Stimulated activated CD4-positive, alpha-beta T cell treated with anti-CD3 and anti-CD28 coated beads, Interleukin-1b, Interleukin-23, amount 100 ng/mL, for 4 hours (primary cell): ENCODE measurements around the gene SFSWAP.

Experiments used
- DNase-seq, 2 donors: peaks; one replicate each; pipeline ENCODE4 v3.0.0-alpha.2; 2020; ENCODE audit warnings: low read depth in 2 of 2

The SFSWAP gene

DNA sequence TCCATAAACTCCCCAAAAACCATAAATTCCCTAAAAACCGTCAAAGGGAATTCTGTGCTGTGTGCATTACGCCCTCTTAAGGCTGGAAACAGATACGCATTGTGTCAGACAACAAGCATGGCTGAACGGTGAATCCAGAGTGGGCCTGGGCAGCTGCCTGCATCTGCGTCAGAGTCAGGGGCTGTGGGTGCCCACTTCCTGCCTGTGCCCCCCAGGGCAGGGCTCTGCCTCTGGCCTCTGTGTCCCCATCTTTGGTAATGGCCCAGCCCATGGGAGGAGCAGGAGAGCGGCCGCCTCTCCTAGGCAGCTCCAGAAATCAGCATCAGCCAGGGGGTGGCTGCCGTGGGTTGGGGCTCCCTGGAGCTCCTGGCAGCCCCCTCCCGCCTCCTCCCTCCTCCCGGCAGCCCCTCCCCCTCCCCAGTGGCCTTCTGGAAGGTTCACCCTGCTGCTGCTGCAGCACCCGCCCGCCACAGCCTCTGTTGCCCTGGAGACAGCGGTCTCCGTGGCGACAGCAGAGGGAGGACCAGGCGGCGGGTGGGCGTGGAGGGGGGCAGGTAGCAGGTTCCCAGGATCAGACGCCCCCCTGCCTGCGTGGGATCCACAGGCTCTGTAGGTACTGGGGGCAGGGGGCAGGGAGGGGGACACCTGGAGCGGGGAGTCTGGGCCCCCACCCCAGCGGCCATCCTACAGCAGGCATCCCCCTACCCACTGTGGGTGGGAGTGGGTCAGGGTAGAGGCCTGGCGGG lies 123.2 kb downstream of the SFSWAP start:
- no peak for DNase-seq

DNA sequence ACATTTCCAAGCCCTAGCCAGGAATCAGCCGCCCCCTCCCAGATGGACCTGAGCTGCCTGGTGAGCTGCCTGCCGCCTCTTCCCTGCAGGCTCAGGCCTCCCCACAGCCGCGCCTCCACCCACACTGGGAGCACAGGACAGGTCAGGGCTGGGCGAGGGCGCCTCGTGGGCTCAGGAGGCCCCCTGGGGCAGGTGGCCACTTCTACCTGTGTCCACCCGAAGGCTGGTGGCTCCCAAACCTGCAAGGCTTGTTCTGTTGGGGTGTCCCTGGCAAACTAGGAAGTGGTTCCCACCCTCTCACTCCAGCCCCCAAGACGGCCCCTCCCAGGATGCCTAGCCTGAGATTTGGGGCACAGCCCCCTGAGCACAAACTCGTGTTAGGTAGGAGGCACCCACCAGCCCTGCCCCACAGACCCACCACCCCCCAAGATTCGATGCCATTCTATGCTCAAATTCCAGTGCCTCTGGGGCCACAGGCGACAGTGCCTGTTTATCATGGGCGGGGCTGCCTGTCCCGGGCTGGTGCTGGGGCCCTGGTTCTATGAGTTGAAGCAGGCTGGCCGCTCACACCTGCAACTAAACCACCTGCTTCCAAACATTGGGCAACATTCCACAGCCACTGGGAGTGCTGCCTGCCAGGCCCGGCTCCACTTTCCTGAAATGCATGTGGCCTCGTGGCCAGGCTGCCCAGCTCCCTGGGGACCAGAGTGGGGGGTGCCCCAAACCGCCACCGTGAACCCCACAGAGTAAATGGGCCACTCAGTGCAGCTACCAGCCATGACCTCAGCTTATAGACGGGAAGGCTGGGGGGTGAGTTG lies 124.1 kb downstream of the SFSWAP start:
- no peak for DNase-seq

DNA sequence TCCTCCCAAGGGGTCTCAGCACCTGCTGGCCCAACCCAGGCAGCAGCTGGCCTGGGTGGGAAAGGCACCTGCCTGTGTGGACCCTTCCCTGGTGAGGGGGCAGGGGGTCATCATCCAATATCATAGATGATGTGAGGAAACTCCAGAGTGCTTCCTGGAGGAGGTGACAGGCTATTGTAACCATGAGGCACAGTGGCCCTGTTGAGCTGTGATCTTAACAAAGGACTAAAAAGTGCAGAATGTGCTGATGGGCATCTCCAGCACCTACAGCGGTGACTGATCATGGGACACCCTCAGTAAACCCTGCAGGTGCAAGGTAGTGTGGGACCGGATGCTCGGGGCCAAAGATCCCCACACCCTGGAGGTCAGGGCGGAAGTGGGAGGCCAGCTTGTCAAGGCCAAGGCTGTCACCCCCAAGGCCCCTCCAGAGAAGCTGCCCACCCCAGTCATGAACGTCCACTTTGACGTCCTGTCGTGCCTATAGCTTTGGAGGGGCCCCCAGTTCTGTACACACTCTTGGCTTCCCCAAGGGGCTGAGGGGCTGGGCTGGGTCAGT lies 124.8 kb downstream of the SFSWAP start:
- no peak for DNase-seq

DNA sequence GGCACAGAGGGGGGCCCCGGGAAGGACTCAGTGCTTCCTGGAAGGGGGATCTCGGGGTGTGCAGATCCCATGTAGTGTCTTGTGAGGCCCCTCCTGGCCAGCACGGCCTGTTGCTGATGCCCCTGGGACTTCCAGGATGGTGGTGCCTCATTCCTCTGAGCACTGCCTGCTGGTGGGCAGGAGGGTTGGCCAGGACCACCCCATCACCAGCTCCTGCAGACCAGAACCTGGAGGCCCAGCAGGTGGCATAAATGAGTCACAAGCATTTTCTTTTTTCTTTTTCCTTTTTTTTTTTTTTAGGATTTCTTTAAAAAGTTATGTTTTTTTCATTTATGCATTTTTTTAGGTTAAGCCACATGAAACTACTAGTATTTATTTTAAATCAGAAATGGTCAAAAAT lies 125.3 kb downstream of the SFSWAP start:
- DNase-seq, result no peak

DNA sequence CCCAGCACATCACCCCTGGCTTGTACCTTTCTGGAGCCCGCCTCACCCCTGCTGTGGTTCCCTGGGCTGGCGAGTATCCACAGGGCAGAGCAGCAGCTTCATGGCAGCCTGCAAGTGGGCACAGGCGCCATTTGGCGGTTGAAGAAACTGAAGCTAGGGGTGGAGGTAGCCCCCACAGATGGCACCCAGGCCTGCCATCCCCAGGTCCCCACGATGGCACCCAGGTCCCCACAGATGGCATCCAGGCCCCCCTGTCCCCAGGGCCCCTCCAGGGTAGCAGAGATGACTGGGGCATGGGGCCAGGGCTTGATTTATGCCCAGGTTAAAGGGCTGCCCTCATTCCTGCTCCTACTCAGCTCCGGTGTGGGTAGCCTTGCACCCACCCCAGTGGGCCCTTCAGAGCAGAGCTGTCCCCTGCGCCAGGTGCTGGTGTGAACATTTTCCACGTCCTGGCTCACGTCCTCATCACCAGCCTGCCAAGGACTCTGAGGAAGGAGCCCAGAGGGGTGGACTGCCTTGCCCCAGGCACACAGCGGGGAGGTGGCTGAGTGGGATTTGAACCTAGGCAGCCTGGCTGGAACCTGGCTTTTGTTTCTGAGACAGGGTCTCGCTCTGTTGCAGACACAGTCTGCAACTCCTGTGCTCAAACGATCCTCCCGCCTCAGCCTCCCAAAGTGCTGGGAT lies 126.0 kb downstream of the SFSWAP start:
- no peak for DNase-seq

DNA sequence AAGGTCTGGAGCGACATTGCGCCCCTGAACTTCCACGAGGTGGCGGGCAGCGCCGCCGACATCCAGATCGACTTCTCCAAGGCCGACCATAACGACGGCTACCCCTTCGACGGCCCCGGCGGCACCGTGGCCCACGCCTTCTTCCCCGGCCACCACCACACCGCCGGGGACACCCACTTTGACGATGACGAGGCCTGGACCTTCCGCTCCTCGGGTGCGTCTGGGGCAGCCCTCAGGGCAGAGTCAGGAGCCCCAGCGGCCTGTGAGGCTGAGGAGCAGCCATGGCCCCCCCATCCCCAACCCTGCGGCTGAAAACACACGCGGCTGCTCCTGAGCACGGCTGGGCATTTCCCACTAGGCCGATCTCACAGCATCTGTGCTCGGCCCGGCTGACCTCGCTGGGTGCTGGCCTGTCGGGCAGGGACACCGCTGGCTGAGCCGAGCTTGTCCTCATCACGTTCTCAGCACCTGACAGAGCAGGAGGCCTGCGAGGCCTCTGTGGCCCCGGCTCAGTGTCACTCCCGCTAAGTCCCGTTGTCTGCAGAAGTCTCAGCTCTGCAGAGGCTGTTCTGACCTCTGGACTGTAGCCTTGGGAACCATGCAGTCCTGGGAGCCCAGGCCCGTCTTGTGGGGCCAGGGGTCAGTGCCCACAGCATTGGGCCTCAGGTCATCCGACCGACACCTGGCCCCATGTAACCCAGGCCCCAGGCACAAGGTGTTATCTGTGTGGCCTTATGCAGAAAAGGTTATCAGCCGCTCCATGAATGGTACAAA lies 129.9 kb downstream of the SFSWAP start:
- no peak for DNase-seq

DNA sequence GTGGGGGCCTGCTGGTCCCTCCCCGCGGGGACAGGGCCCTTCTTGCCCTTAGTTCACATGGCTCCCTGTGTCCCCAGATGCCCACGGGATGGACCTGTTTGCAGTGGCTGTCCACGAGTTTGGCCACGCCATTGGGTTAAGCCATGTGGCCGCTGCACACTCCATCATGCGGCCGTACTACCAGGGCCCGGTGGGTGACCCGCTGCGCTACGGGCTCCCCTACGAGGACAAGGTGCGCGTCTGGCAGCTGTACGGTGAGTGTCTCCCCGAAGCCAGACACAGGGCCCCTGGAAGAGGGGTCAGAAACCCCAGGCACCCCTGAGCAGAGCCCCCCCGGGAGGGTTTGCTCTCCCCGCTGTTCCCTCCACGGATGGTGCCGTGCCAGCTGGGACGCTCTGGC lies 130.7 kb downstream of the SFSWAP start:
- DNase-seq, result no peak

DNA sequence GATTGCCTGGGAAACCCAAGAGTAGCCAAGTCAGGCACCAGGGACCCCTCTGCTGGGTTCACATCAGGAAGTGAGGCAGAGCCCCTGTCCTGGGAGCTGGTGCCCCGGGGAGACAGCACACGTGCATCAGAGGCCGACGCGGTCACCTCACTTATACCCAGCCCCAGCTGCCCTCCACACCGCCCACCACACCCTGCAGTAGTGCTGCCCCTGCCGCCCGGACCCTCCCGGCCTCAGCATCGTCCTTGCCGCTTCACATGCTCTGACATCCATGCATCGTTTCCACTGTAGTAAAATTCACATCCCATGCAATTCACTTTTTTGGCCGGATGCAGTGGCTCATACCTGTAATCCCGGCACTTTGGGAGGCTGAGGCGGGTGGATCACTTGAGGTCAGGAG lies 131.3 kb downstream of the SFSWAP start:
- DNase-seq, result no peak

DNA sequence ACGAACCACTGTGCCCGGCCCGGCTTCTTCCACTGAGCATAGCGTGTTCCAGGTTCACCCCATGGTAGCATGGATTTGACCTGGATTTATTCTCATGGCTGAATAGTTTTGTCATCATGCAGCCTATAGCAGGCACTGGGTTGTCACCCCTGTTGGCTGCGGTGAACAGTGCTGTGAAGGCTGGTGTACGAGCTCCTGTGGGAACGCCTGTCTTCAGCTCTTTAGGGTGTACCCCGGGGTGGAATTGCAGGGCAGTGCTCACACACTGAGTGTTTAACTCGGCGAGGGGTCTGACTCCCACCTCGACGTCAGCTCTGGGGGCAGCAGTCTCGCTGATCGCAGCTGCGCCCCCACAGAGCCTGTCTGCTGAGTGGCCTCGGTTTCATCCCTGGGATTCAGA lies 132.6 kb downstream of the SFSWAP start:
- DNase-seq, result no peak

DNA sequence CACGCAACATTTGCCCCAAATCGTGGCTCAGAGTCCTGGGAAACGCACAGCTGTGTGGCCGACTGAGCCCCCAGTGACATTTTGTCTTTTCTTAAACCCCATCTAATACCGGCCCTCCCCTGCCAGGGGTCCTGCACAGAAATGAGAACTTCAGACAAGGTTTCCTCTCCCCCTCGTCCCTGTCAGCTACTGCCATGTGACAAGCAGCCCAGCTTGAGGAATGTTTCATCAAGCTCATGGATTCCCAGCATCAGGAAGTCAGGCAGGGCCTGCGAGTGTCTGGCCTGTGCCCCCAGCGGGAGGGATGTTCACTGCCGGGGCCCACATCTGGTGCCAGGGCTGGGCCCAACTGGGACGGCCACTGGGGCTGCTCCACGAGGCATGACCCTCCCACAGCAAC lies 133.2 kb downstream of the SFSWAP start:
- no peak for DNase-seq

DNA sequence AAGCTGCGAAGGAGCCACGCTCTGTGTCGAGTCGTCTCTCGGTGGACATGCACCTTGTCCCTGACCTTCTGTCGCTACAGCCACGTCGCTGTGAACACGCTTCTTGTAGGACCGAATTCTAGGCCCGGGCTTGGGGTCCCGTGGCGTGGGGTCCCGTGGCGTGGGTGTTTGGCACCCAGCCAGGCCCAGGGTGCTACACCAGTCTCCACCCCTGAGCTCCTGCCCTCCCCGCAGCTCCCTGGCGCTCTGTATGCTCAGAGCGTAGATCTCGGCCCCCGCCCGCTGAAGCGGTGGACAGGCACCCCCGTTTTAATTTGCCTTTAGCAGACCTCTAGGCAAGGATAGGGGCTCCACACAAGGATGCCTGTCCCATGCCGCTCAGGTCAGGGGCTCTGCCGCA lies 133.8 kb downstream of the SFSWAP start:
- DNase-seq, result no peak

DNA sequence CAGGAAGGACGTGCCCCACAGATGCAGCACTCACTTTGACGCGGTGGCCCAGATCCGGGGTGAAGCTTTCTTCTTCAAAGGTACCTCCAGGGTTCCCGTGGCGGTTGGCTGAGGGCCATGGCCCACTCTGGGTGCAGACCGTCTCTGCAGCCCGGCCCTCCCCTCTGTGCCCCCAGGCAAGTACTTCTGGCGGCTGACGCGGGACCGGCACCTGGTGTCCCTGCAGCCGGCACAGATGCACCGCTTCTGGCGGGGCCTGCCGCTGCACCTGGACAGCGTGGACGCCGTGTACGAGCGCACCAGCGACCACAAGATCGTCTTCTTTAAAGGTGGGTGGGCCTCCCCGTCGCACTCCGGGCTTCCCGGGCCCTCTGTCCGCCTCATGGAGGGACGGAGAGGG lies 134.2 kb downstream of the SFSWAP start:
- DNase-seq, result no peak

DNA sequence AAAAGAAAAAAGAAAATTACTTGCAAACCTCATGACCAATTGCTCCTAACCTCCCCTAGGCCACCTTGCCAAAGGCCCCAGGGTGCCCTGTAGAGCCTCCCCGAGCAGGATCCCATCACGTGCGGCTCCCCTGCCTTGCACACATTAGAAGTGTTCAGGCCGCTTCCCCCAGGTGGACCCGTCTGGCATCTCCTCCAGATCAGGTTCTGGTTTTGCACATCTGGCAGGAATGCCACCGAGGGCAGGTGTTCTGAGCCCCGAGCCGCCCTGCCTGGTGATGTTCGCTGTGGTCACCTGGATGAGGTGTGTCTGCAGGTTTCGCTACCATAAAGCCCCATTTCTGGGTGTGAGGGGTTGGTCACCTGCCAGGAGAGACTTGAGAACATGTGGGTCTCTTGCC lies 136.6 kb downstream of the SFSWAP start:
- DNase-seq, result no peak

DNA sequence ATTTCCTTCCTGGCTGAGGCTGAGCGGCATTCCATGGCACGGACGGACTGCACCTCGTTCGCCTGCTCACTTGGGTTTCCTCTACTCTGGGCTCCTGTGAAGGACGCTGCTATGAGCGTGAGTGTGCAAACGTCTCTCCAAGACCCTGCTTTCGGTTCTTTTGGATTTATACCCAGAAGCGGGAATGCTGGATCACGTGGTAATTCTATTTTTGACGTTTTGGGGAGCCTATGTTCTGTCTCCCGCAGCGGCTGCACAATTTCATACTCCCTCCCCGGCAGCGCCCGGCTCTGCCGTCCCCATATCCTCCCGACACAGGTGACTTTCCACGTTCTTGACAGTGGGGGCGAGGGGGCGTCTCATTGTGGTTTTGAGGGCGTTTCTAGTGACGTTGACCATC lies 137.9 kb downstream of the SFSWAP start:
- no peak for DNase-seq
